OCI-LY7 (cell line): ENCODE measurements around the gene COL15A1. TPM values are rescaled to one million over a fixed set of nuclear protein-coding genes. Genes with fewer than 3 reads are reported as not detected.

Experiments used
- BruUV-seq: library from RNA; stranded (reverse); fragments of 400-500 nt; replicated peaks from 2 replicates; lab custom pipeline; 2021; lab: Mats Ljungman, UMichigan
- CTCF ChIA-PET: fragments of 300-600 bp; sonication (Branson Sonifier 250); formaldehyde crosslinking; loops from one replicate; lab custom pipeline; 2022; ENCODE audit warnings: antibody characterized with exemption; ENCODE audit not compliant: unreplicated experiment; lab: Charles Lee
- POLR2A ChIA-PET: fragments of 300-600 bp; sonication (Branson Sonifier 250); formaldehyde crosslinking; loops from one replicate; lab custom pipeline; 2022; ENCODE audit warnings: antibody characterized with exemption; lab: Charles Lee
- DNase-seq: peaks from one replicate; pipeline ENCODE4 v3.0.0-alpha.2; 2015; ENCODE audit warnings: low spot score
- H2AFZ ChIP-seq: fragments of 200-600 bp; sonication (generic), shearing (Covaris generic); 2 replicates; pipeline ENCODE4 v1.6.1; 2014; ENCODE audit warnings: mild to moderate bottlenecking, antibody characterized with exemption, low read length, moderate library complexity
- H3K27ac ChIP-seq: fragments of 200-600 bp; sonication (generic); 2 replicates; pipeline ENCODE4 v1.5.1; 2014; ENCODE audit warnings: mixed run types, low read depth, mild to moderate bottlenecking, moderate library complexity, low read length, inconsistent platforms; ENCODE audit not compliant: poor library complexity, severe bottlenecking
- H3K36me3 ChIP-seq: fragments of 200-600 bp; sonication (generic); 2 replicates; pipeline ENCODE4 v1.6.1; 2014; ENCODE audit warnings: mild to moderate bottlenecking, antibody characterized with exemption, low read length, moderate library complexity, mixed read lengths; ENCODE audit not compliant: insufficient read depth
- H3K4me1 ChIP-seq: fragments of 200-600 bp; sonication (generic); 2 replicates; pipeline ENCODE4 v1.5.1; 2014; ENCODE audit warnings: mild to moderate bottlenecking, low read length; ENCODE audit not compliant: insufficient read depth, poor library complexity, severe bottlenecking
- H3K4me2 ChIP-seq: fragments of 200-600 bp; sonication (generic); 2 replicates; pipeline ENCODE4 v1.6.1; 2014; ENCODE audit warnings: mild to moderate bottlenecking, low read length
- H3K4me3 ChIP-seq: fragments of 200-600 bp; sonication (generic); 2 replicates; pipeline ENCODE4 v1.5.1; 2014; ENCODE audit warnings: mild to moderate bottlenecking, low read depth, low read length; ENCODE audit not compliant: poor library complexity, severe bottlenecking
- H3K79me2 ChIP-seq: fragments of 200-600 bp; sonication (generic); 2 replicates; pipeline ENCODE4 v1.6.1; 2016; ENCODE audit warnings: low read depth, mild to moderate bottlenecking, low read length, moderate library complexity, mixed read lengths; ENCODE audit not compliant: insufficient read depth
- H3K9me2 ChIP-seq: fragments of 200-600 bp; sonication (generic); 2 replicates; pipeline ENCODE4 v1.6.1; 2016; ENCODE audit warnings: mild to moderate bottlenecking, low read length, mixed read lengths; ENCODE audit not compliant: insufficient read depth
- H3K9me3 ChIP-seq: fragments of 200-600 bp; sonication (generic); 2 replicates; pipeline ENCODE4 v1.6.1; 2014; ENCODE audit warnings: mild to moderate bottlenecking, mixed run types, low read length, mixed read lengths
- H4K20me1 ChIP-seq: fragments of 200-600 bp; sonication (generic); 2 replicates; pipeline ENCODE4 v1.6.1; 2014; ENCODE audit warnings: mild to moderate bottlenecking, antibody characterized with exemption, low read length, moderate library complexity, mixed read lengths; ENCODE audit not compliant: insufficient read depth
- EZH2phosphoT487 ChIP-seq: fragments of 200-600 bp; sonication (generic); IDR thresholded peaks from 2 replicates; pipeline ENCODE4 v1.6.1; 2018; ENCODE audit warnings: low read depth, borderline replicate concordance, mild to moderate bottlenecking, mixed run types, antibody characterized with exemption, low read length, moderate library complexity, mixed read lengths
- intact Hi-C: fragments of 100-400 bp; cut with micrococcal nuclease; formaldehyde crosslinking; loops from one replicate; pipeline ENCODE4 v1.10.0; 2022; ENCODE audit not compliant: unreplicated experiment
- total RNA-seq, 2 experiments: library from RNA; depleted of rRNA in 1 of 2; stranded (reverse); fragments of >200 nt in 1 of 2; shearing (Covaris generic) in 1 of 2; gene quantifications; 2 replicates each; pipeline ENCODE4 v1.2.3, GENCODE V29; 2014 to 2022
- TF ChIP-seq, protein P1 (sequence below): fragments of 200-600 bp; sonication (generic); conservative IDR thresholded peaks from 2 replicates; pipeline ENCODE4 v1.5.1; 2014; ENCODE audit warnings: mild to moderate bottlenecking, antibody characterized with exemption, low read length, moderate library complexity, mixed read lengths

COL15A1 gene
- total RNA-seq, 2 experiments from 2014 or later, result not detected

DNA sequence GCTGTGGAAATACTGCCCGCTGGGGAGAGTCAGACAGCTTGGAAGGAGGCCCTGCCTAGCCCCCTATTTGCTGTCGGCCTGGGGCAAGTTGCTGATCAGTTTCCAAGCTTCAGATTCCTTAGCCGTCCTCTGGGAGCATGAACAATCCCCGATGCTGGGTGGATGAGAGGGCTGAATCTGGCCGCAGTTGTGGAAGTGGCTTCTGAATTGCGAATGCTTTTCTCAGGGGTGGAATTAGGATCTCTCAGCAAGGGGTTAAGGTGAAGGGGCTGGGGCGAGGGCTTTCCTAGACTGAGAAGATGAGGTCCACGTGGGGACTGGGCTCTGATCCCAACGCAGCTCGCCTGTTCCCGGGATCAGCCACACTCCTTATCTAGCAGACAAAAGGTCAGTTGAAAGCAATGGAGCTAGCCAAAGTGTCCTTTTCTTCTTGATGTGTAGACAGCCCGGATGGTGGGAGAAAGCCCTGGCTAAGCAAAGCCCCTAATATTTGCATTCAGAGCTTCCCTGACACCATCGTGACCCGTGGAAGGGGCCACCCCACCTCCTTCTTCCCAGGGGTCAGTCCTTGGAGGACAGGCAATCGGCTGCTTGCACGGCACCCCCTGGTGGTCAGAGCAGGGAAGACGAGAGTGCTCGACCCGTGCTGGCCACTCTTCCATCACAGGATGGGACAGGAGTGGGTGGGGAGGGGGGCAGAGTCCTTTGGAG, 54.9 kb downstream of the COL15A1 start:
- no TSS peak for BruUV-seq
- ChIA-PET CTCF (interaction anchor here (1.4 kb wide), 1 partner anchor 143 kb away, joined by 4 read pairs; no protein-coding TSS in a partner anchor), POLR2A (no interaction called here)
- no peak overlapping the region for H2AFZ ChIP-seq
- H3K4me2 ChIP-seq, result no peak overlapping the region
- no peaks in the 10 kb centered on the region for H3K79me2 ChIP-seq
- H3K9me2 ChIP-seq, result no peaks in the 10 kb centered on the region
- no peak overlapping the region for H3K27ac ChIP-seq
- H4K20me1 ChIP-seq, result no peaks in the 10 kb centered on the region
- H3K36me3 ChIP-seq, result no peaks in the 10 kb centered on the region
- H3K4me3 ChIP-seq, result no peak overlapping the region
- intact Hi-C loops, result loop anchor here (1.0 to 5.0 kb wide), 2 partner anchors 131 to 150 kb away; no protein-coding TSS in a partner anchor
- TF ChIP-seq, protein P1, sequence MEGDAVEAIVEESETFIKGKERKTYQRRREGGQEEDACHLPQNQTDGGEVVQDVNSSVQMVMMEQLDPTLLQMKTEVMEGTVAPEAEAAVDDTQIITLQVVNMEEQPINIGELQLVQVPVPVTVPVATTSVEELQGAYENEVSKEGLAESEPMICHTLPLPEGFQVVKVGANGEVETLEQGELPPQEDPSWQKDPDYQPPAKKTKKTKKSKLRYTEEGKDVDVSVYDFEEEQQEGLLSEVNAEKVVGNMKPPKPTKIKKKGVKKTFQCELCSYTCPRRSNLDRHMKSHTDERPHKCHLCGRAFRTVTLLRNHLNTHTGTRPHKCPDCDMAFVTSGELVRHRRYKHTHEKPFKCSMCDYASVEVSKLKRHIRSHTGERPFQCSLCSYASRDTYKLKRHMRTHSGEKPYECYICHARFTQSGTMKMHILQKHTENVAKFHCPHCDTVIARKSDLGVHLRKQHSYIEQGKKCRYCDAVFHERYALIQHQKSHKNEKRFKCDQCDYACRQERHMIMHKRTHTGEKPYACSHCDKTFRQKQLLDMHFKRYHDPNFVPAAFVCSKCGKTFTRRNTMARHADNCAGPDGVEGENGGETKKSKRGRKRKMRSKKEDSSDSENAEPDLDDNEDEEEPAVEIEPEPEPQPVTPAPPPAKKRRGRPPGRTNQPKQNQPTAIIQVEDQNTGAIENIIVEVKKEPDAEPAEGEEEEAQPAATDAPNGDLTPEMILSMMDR, result peak; percentile 85
- no peak for TF ChIP-seq EZH2phosphoT487
- DNase-seq, result peak; percentile 56
- no peaks in the 10 kb centered on the region for H3K9me3 ChIP-seq
- H3K4me1 ChIP-seq, result peaks cover 4% of the 10 kb centered on the region

- ChIA-PET CTCF (interaction anchor here (0.7 kb wide), 1 partner anchor 142 kb away, joined by 3 read pairs; no protein-coding TSS in a partner anchor), POLR2A (interaction anchor here (0.6 to 0.8 kb wide), 5 partner anchors 8 to 1325 kb away, joined by 3 to 5 read pairs (median 3); no protein-coding TSS in a partner anchor)
- H3K4me2 ChIP-seq, result no peak overlapping the region
- no peaks in the 10 kb centered on the region for H3K79me2 ChIP-seq
- no peak overlapping the region for H3K27ac ChIP-seq
- H3K4me1 ChIP-seq, result peaks cover 4% of the 10 kb centered on the region
- H3K9me2 ChIP-seq, result no peaks in the 10 kb centered on the region
- H3K4me3 ChIP-seq, result no peak overlapping the region
- TF ChIP-seq, protein P1, result peak; percentile 35
- no peak for TF ChIP-seq EZH2phosphoT487
- no peaks in the 10 kb centered on the region for H4K20me1 ChIP-seq
- intact Hi-C loops, result loop anchor here (1.0 to 5.0 kb wide), 2 partner anchors 132 to 151 kb away; no protein-coding TSS in a partner anchor
- no peak for DNase-seq
- no TSS peak for BruUV-seq
- no peaks in the 10 kb centered on the region for H3K9me3 ChIP-seq
- H2AFZ ChIP-seq, result no peak overlapping the region
- H3K36me3 ChIP-seq, result no peaks in the 10 kb centered on the region
These were observed 55.4 kb downstream of the COL15A1 start for GRCh38 chr9:98999152-98999525.
